Smooth muscle cell (in vitro differentiated cells): ENCODE measurements around the gene NLRP10. TPM values are rescaled to one million over a fixed set of nuclear protein-coding genes. Genes with fewer than 3 reads are reported as not detected.
A peak's percentile ranks its signal among the peaks of the same experiment; 100 is the strongest.

Experiments
- DNase-seq: peaks from one replicate; lab custom pipeline; 2025; ENCODE audit not compliant: unreplicated experiment; lab: John Stamatoyannopoulos, UW
- H2AFZ ChIP-seq: fragments of 200-600 bp; sonication (generic); 2 replicates; pipeline ENCODE4 v1.6.0; 2016; ENCODE audit warnings: antibody characterized with exemption, low read depth, mild to moderate bottlenecking
- H3F3A ChIP-seq: fragments of 200-600 bp; sonication (generic); 2 replicates; pipeline ENCODE4 v1.6.0; 2017; ENCODE audit warnings: antibody characterized with exemption, low read depth
- H3K27ac ChIP-seq: fragments of 200-600 bp; sonication (generic); 2 replicates; pipeline ENCODE4 v1.5.1; 2016; ENCODE audit warnings: low read depth, mild to moderate bottlenecking
- H3K27me3 ChIP-seq: fragments of 200-600 bp; sonication (generic); 2 replicates; pipeline ENCODE4 v1.6.1; 2016; ENCODE audit warnings: low read depth, mild to moderate bottlenecking
- H3K36me3 ChIP-seq: fragments of 200-600 bp; sonication (generic); 2 replicates; pipeline ENCODE4 v1.5.1; 2016; ENCODE audit warnings: low read depth
- H3K4me1 ChIP-seq: fragments of 200-600 bp; sonication (generic); 2 replicates; pipeline ENCODE4 v1.5.1; 2016; ENCODE audit warnings: low read depth
- H3K4me2 ChIP-seq: fragments of 200-600 bp; sonication (generic); 2 replicates; pipeline ENCODE4 v1.6.0; 2016; ENCODE audit warnings: mild to moderate bottlenecking
- H3K4me3 ChIP-seq: fragments of 200-600 bp; sonication (generic); 2 replicates; pipeline ENCODE4 v1.5.1; 2016; ENCODE audit warnings: mild to moderate bottlenecking
- H3K79me2 ChIP-seq: fragments of 200-600 bp; sonication (generic); 2 replicates; pipeline ENCODE4 v1.6.0; 2016; ENCODE audit warnings: low read depth, mild to moderate bottlenecking
- H3K9ac ChIP-seq: fragments of 200-600 bp; sonication (generic); 2 replicates; pipeline ENCODE4 v1.6.0; 2016; ENCODE audit warnings: low read depth
- H3K9me3 ChIP-seq: fragments of 200-600 bp; sonication (generic); replicated peaks from 2 replicates; pipeline ENCODE4 v1.5.1; 2016; ENCODE audit warnings: low read depth
- H4K20me1 ChIP-seq: fragments of 200-600 bp; sonication (generic); 2 replicates; pipeline ENCODE4 v1.6.0; 2016; ENCODE audit warnings: low read depth
- CTCF ChIP-seq: fragments of 200-600 bp; sonication (generic); IDR thresholded peaks from 2 replicates; pipeline ENCODE4 v1.5.1; 2017; ENCODE audit warnings: borderline replicate concordance, mild to moderate bottlenecking, antibody characterized with exemption; ENCODE audit not compliant: insufficient read depth, poor library complexity, severe bottlenecking
- WGBS: methylation state at CpG from one replicate; pipeline ENCODE4 v1.1.7; 2016; ENCODE audit warnings: low lambda C conversion rate; 5-methylcytosine and 5-hydroxymethylcytosine counted together
- polyA plus RNA-seq: library from polyadenylated mRNA; unstranded; fragments of >200 nt; fragmentation: Nextera tagmentation; extraction: Ambion mirVana; gene quantifications from 2 replicates; pipeline ENCODE4 v1.2.1, GENCODE V29; 2016
- total RNA-seq: library from RNA; depleted of rRNA; stranded (reverse); fragments of >200 nt; gene quantifications from 2 replicates; pipeline ENCODE4 v1.2.3, GENCODE V29; 2014

Gene NLRP10
- total RNA-seq: 0.13 and 0.81 TPM in 2 replicates
- 0.59 TPM in 1 of 2 replicates, not detected in the other for polyA plus RNA-seq

- H3K27ac ChIP-seq: peak within 1 kb of the TSS; percentile 44
- no peaks in the 10 kb centered on the region for H4K20me1 ChIP-seq
- 69% methylated on average over 1 of the region's 1 CpG for WGBS
- H3K36me3 ChIP-seq: no peaks in the 10 kb centered on the region
- no peaks in the 10 kb centered on the region for H3F3A ChIP-seq
- no peak for DNase-seq
- no peaks in the 10 kb centered on the region for H3K27me3 ChIP-seq
- H3K4me1 ChIP-seq: no peaks in the 10 kb centered on the region
- no peak within 1 kb of the TSS for H3K4me2 ChIP-seq
- TF ChIP-seq CTCF: no peak
- no peaks in the 10 kb centered on the region for H3K79me2 ChIP-seq
- H3K4me3 ChIP-seq: no peak within 1 kb of the TSS
- no peaks in the 10 kb centered on the region for H3K9me3 ChIP-seq
- H3K9ac ChIP-seq: no peak within 1 kb of the TSS
- no peak within 1 kb of the TSS for H2AFZ ChIP-seq
Observed at GRCh38 chr11:7965386-7965785, at the start of gene NLRP10. NLRP10 (minus strand) TSS chr11:7965447; CDS start chr11:7963495, 1,952 bp downstream.

- Histone ChIP-seq H3K27ac (no peak overlapping the region), H3K4me1 (peaks cover 7% of the 10 kb centered on the region), H3K9me3 (no peaks in the 10 kb centered on the region), H4K20me1 (no peaks in the 10 kb centered on the region), H3K36me3 (no peaks in the 10 kb centered on the region), H3F3A (peaks cover 5% of the 10 kb centered on the region), H3K9ac (no peak overlapping the region), H2AFZ (no peak overlapping the region), H3K4me3 (no peak overlapping the region), H3K27me3 (peaks cover 20% of the 10 kb centered on the region), H3K79me2 (no peaks in the 10 kb centered on the region), H3K4me2 (no peak overlapping the region)
- DNase-seq: no peak
- WGBS: 60% methylated on average over 5 of the region's 5 CpGs
- TF ChIP-seq CTCF: no peak
Observed at GRCh38 chr11:8013833-8014232, 48.6 kb upstream of the NLRP10 start.

- WGBS: 28% methylated on average over 4 of the region's 4 CpGs
- peaks cover 5% of the 10 kb centered on the region for H3F3A ChIP-seq
- no peak overlapping the region for H3K27ac ChIP-seq
- no peak overlapping the region for H3K4me3 ChIP-seq
- no peak for TF ChIP-seq CTCF
- no peak for DNase-seq
- no peaks in the 10 kb centered on the region for H4K20me1 ChIP-seq
- H3K9me3 ChIP-seq: no peaks in the 10 kb centered on the region
- no peak overlapping the region for H2AFZ ChIP-seq
- H3K4me1 ChIP-seq: no peaks in the 10 kb centered on the region
- no peak overlapping the region for H3K9ac ChIP-seq
- no peaks in the 10 kb centered on the region for H3K79me2 ChIP-seq
- H3K4me2 ChIP-seq: no peak overlapping the region
- H3K36me3 ChIP-seq: no peaks in the 10 kb centered on the region
- H3K27me3 ChIP-seq: peaks cover 6% of the 10 kb centered on the region
Observed at GRCh38 chr11:8011981-8012444, 46.8 kb upstream of the NLRP10 start.

- Histone ChIP-seq H3K4me2 (no peak overlapping the region), H3K36me3 (no peaks in the 10 kb centered on the region), H4K20me1 (no peaks in the 10 kb centered on the region), H2AFZ (no peak overlapping the region), H3K9ac (no peak overlapping the region), H3K4me1 (no peaks in the 10 kb centered on the region), H3K9me3 (no peaks in the 10 kb centered on the region), H3F3A (peaks cover 5% of the 10 kb centered on the region), H3K79me2 (no peaks in the 10 kb centered on the region), H3K27ac (no peak overlapping the region), H3K27me3 (no peaks in the 10 kb centered on the region), H3K4me3 (no peak overlapping the region)
- no peak for TF ChIP-seq CTCF
- WGBS: 100% methylated on average over 2 of the region's 2 CpGs
- DNase-seq: no peak
Observed at GRCh38 chr11:8011371-8011770, 46.1 kb upstream of the NLRP10 start.
